Muscle of leg (tissue), 11 donors: ENCODE measurements around the gene FST. TPM values are rescaled to one million over a fixed set of nuclear protein-coding genes. Genes with fewer than 3 reads are reported as not detected.

ENCODE experiments used
- DNase-seq: peaks from one replicate; pipeline ENCODE4 v3.0.0; 2013
- H3K27ac ChIP-seq: one replicate; pipeline ENCODE4 v1.5.1; 2013; ENCODE audit warnings: mild to moderate bottlenecking, low read length, control low read depth
- H3K27me3 ChIP-seq: one replicate; pipeline ENCODE4 v1.6.1; 2013; ENCODE audit warnings: low read length; ENCODE audit not compliant: control insufficient read depth, insufficient read depth
- H3K36me3 ChIP-seq: one replicate; pipeline ENCODE4 v1.6.1; 2013; ENCODE audit warnings: low read length; ENCODE audit not compliant: control insufficient read depth, insufficient read depth
- H3K4me1 ChIP-seq: one replicate; pipeline ENCODE4 v1.6.1; 2013; ENCODE audit warnings: low read length; ENCODE audit not compliant: control insufficient read depth, insufficient read depth
- H3K4me3 ChIP-seq: one replicate; pipeline ENCODE4 v1.5.1; 2013; ENCODE audit warnings: low read length, control low read depth
- H3K9me3 ChIP-seq: replicated peaks from 2 replicates; pipeline ENCODE4 v1.6.1; 2013; ENCODE audit warnings: low read depth, low read length; ENCODE audit not compliant: control insufficient read depth
- WGBS: methylation state at CpG from one replicate; pipeline ENCODE4 v1.1.5; 2013; ENCODE audit warnings: missing lambda C conversion rate; ENCODE audit not compliant: insufficient coverage; 5-methylcytosine and 5-hydroxymethylcytosine counted together
- polyA plus RNA-seq, 8 donors: library from polyadenylated mRNA; unstranded; fragments of 120-200 nt; gene quantifications; one replicate each; pipeline versions ENCODE4 v1.2.1 to v1.2.3, GENCODE V29; 2013; ENCODE audit warnings: inconsistent platforms in 1 of 8, low replicate concordance in 1 of 8; ENCODE audit not compliant: insufficient read length in 8 of 8, insufficient read depth in 1 of 8
- total RNA-seq: library from RNA; stranded (reverse); fragments of 120-200 nt; gene quantifications from one replicate; pipeline ENCODE4 v1.2.4, GENCODE V29; 2013

Gene FST
- total and polyA plus RNA-seq, 9 donors, result 19.6 to 53.8 (median 33.9) TPM

GRCh38 chr5:53445569-53445968, 34.9 kb upstream of the FST start:
- no peaks in the 10 kb centered on the region for H3K9me3 ChIP-seq
- DNase-seq, result peak; percentile 87
- peak overlapping the region; percentile 9 for H3K27ac ChIP-seq
- H3K4me3 ChIP-seq, result no peak overlapping the region
- H3K36me3 ChIP-seq, result no peaks in the 10 kb centered on the region
- no peaks in the 10 kb centered on the region for H3K4me1 ChIP-seq
- H3K27me3 ChIP-seq, result no peaks in the 10 kb centered on the region
- no CpG with 5 or more reads among the region's 1 CpG for WGBS

- no peaks in the 10 kb centered on the region for H3K9me3 ChIP-seq
- no CpG with 5 or more reads among the region's 2 CpGs for WGBS
- H3K36me3 ChIP-seq, result no peaks in the 10 kb centered on the region
- no peaks in the 10 kb centered on the region for H3K27me3 ChIP-seq
- no peak overlapping the region for H3K4me3 ChIP-seq
- H3K4me1 ChIP-seq, result no peaks in the 10 kb centered on the region
- no peak overlapping the region for H3K27ac ChIP-seq
- DNase-seq, result no peak
These were observed 33.5 kb upstream of the FST start for GRCh38 chr5:53446908-53447307.

DNA sequence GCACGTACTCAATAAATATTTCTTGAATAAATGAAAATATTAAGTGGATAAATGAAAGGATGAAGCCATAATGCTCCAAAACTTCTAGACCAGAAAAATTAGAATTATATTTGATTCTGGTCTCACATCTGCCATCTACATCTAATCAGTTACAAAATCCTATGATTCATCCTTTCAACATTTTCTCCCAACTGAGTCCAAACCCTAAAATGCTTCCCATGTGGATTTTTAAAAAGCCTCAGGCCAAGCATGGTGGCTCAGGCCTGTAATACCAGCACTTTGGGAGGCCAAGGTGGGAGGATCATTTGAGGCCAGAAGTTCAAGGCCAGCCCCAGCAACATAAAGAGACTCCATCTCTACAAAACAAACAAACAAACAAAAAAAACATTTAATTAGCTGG, 31.6 kb upstream of the FST start:
- Histone ChIP-seq H3K27me3 (no peaks in the 10 kb centered on the region), H3K27ac (no peak overlapping the region), H3K4me3 (no peak overlapping the region), H3K9me3 (no peaks in the 10 kb centered on the region), H3K36me3 (no peaks in the 10 kb centered on the region), H3K4me1 (no peaks in the 10 kb centered on the region)
- no peak for DNase-seq
- WGBS, result no CpG with 5 or more reads among the region's 1 CpG

- Histone ChIP-seq H3K27me3 (no peaks in the 10 kb centered on the region), H3K4me3 (no peak overlapping the region), H3K9me3 (no peaks in the 10 kb centered on the region), H3K27ac (no peak overlapping the region), H3K36me3 (no peaks in the 10 kb centered on the region), H3K4me1 (no peaks in the 10 kb centered on the region)
- WGBS, result 78% methylated on average over 1 of the region's 1 CpG
- DNase-seq, result peak; percentile 22
These were observed 26.3 kb upstream of the FST start for GRCh38 chr5:53453898-53454718.

GRCh38 chr5:53454719-53455000, 25.8 kb upstream of the FST start:
- Histone ChIP-seq H3K9me3 (no peaks in the 10 kb centered on the region), H3K4me1 (no peaks in the 10 kb centered on the region), H3K27ac (no peak overlapping the region), H3K36me3 (no peaks in the 10 kb centered on the region), H3K27me3 (no peaks in the 10 kb centered on the region), H3K4me3 (no peak overlapping the region)
- no peak for DNase-seq
- WGBS, result no CpG with 5 or more reads among the region's 1 CpG

DNA sequence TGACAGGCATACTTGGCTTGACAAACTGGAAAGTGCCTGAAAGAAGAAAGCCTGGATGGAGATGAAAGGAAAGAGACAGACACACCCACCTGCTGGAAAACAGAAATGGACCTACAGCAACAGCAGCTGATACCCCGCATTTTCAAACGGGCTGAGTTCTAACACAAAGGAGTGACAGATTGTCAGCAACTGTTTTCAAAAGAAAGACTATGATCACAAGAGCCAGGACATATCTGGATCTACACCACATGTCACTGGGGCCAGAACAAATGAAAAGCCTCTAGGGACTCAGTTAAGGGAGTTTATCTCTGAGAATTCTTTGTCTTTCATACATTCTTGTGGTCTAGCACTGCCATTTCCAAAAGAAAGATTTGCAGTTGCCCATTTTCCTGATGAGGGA, 24.1 kb upstream of the FST start:
- WGBS, result 85% methylated on average over 2 of the region's 2 CpGs
- no peak overlapping the region for H3K27ac ChIP-seq
- no peaks in the 10 kb centered on the region for H3K27me3 ChIP-seq
- no peak overlapping the region for H3K4me3 ChIP-seq
- no peaks in the 10 kb centered on the region for H3K9me3 ChIP-seq
- no peaks in the 10 kb centered on the region for H3K4me1 ChIP-seq
- no peaks in the 10 kb centered on the region for H3K36me3 ChIP-seq
- no peak for DNase-seq

DNA sequence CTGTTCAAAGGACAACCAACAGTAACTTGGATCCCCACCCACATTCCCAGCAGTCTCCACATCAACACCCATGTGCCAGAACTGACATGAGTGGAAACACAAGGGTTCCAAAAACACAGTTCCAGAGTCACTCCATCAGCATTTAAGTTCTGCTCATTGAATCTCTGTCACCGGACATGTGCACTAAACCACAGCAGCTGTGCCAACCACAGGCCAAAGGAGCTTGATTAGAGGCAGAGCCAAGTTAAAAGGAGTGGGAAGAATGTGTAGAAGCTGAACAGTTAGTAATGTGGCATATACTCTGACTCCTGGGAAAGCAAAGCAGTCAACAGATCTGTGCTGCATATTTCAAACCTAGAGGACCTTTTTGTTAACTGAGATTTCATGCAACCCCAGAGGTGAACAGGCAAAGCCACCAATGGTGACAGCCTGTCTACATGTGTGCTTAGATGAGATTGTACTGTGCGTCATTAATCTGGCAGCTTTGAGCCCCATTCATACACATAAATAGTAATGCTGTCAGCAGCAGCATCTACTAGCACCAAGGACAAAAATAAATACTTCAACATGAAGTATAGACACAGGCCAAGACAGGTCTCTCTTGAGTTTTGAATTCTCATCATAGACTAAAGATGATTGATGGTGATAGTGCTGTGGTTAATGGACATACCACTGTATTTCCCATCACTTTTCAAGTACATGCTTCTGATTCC, 16.4 kb upstream of the FST start:
- no peak overlapping the region for H3K27ac ChIP-seq
- no peak overlapping the region for H3K4me3 ChIP-seq
- no peaks in the 10 kb centered on the region for H3K4me1 ChIP-seq
- no peaks in the 10 kb centered on the region for H3K27me3 ChIP-seq
- H3K9me3 ChIP-seq, result no peaks in the 10 kb centered on the region
- 100% methylated on average over 1 of the region's 2 CpGs for WGBS
- no peak for DNase-seq
- H3K36me3 ChIP-seq, result no peaks in the 10 kb centered on the region

DNA sequence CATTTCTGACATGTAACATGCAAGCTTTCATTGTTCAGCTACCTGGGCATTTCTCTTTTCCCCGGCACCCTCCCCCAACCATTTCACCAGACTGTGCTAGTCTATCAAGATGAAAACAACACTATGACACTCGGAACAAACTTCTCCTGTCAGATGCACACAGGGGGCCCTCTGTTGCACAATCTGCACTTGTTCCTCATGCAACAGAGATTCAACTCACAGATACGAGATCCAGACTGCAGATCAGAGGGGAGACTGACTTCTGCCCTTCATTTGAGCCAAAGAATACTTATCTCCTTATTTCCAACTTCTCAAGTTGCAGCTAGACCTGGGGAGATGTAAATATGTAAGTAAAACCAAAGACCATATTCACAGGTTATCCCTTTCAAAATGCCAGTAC, 15.7 kb upstream of the FST start:
- WGBS, result 50% methylated on average over 2 of the region's 3 CpGs
- no peaks in the 10 kb centered on the region for H3K9me3 ChIP-seq
- H3K36me3 ChIP-seq, result no peaks in the 10 kb centered on the region
- H3K27ac ChIP-seq, result no peak overlapping the region
- H3K4me3 ChIP-seq, result no peak overlapping the region
- no peak for DNase-seq
- H3K27me3 ChIP-seq, result no peaks in the 10 kb centered on the region
- H3K4me1 ChIP-seq, result no peaks in the 10 kb centered on the region

DNA sequence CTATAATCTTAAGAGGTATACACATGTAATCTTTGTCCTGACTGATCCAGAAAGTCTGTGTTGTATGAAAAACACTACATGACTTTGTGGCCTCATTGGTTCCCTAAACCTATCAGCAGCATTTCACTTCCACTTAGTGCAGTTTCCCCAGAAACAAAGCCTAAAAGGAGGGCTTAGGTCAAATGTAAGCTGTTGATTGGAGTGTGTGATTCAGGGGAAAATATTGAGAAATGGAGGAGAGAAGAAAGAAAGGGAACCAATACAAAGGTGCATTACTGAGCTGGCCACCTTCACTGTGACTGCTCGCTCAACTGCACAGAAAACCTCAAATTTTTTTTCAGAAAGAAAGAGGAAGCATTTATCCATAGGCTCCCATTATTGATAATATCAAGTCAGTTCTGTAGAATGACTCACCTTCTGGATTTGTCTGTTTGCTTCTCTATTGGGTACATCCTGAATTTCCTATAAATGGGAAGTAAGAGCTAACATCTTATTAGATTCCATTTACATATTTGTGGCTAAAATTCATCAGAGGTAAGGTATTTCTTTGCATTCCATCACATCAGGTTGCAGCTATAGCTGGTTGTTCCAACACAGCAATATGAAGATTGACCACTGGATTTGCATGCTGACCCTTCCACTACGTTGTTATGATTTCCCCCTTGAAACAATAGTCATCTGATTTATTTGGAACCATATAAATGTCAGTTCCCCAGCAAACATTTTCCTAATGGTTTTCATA, 10.3 kb upstream of the FST start:
- Histone ChIP-seq H3K4me3 (no peak overlapping the region), H3K4me1 (no peaks in the 10 kb centered on the region), H3K27me3 (no peaks in the 10 kb centered on the region), H3K27ac (no peak overlapping the region), H3K9me3 (no peaks in the 10 kb centered on the region), H3K36me3 (no peaks in the 10 kb centered on the region)
- 29% methylated on average over 1 of the region's 2 CpGs for WGBS
- DNase-seq, result no peak

GRCh38 chr5:53472279-53472678, 8.2 kb upstream of the FST start:
- WGBS, result no CpG with 5 or more reads among the region's 1 CpG

More at GRCh38 chr5:53472279-53472678, 8.2 kb upstream of the FST start:
- Histone ChIP-seq H3K27ac (no peak overlapping the region), H3K4me3 (no peak overlapping the region), H3K4me1 (no peaks in the 10 kb centered on the region), H3K27me3 (peaks cover 2% of the 10 kb centered on the region), H3K9me3 (no peaks in the 10 kb centered on the region), H3K36me3 (no peaks in the 10 kb centered on the region)
- DNase-seq, result no peak
